Parathyroid adenoma (tissue), 2 donors: ENCODE results near the gene EIF3I.
"Not testable (repeated sequence)": the region's sequence is repeated elsewhere in the genome, so short reads cannot be mapped to it uniquely, and the experiment has no call there.

Source experiments
- H2AFZ ChIP-seq: fragments of 300-600 bp; sonication (generic); one replicate; pipeline ENCODE4 v1.7.0; 2017; ENCODE audit warnings: antibody characterized with exemption, mild to moderate bottlenecking
- H3K27ac ChIP-seq: fragments of 300-600 bp; sonication (generic); one replicate; pipeline ENCODE4 v1.7.0; 2017
- H3K27me3 ChIP-seq: fragments of 300-600 bp; sonication (generic); one replicate; pipeline ENCODE4 v1.7.0; 2017; ENCODE audit warnings: low read length; ENCODE audit not compliant: control insufficient read depth, insufficient read depth
- H3K36me3 ChIP-seq: fragments of 300-600 bp; sonication (generic); one replicate; pipeline ENCODE4 v1.7.0; 2017; ENCODE audit warnings: low read length; ENCODE audit not compliant: control insufficient read depth, insufficient read depth
- H3K4me1 ChIP-seq: fragments of 300-600 bp; sonication (generic); one replicate; pipeline ENCODE4 v1.7.0; 2017; ENCODE audit warnings: control low read depth
- H3K4me2 ChIP-seq: fragments of 300-600 bp; sonication (generic); one replicate; pipeline ENCODE4 v1.7.0; 2017; ENCODE audit warnings: low read length
- H3K4me3 ChIP-seq: fragments of 300-600 bp; sonication (generic); one replicate; pipeline ENCODE4 v1.7.0; 2017; ENCODE audit warnings: low read depth, low read length
- H3K79me2 ChIP-seq: fragments of 300-600 bp; sonication (generic); one replicate; pipeline ENCODE4 v1.7.0; 2017; ENCODE audit warnings: control low read depth
- H3K9ac ChIP-seq: fragments of 300-600 bp; sonication (generic); one replicate; pipeline ENCODE4 v1.7.0; 2017; ENCODE audit warnings: mild to moderate bottlenecking
- H3K9me3 ChIP-seq: fragments of 300-600 bp; sonication (generic); one replicate; pipeline ENCODE4 v1.7.0; 2017; ENCODE audit warnings: low read length; ENCODE audit not compliant: control insufficient read depth
- CTCF ChIP-seq: fragments of 300-600 bp; sonication (generic); IDR thresholded peaks from one replicate; pipeline ENCODE4 v1.7.0; 2017; ENCODE audit warnings: antibody characterized with exemption, mild to moderate bottlenecking
- donor health status: primary hyperparathyroidism.

EIF3I gene

DNA sequence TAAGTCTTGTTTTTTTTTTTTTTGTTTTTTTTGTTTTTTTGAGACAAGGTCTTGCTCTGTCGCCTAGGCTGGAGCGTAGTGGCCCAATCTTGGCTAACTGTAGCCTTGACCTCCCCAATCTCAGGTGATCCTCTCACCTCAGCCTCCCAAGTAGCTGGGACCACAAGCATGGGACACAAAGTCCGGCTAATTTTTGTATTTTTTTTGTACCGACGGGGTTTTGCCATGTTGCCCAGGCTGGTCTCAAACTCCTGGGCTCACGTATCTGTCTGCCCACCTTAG is 35.0 kb downstream of the EIF3I start:
- no peaks in the 10 kb centered on the region for H3K9me3 ChIP-seq
- H3K79me2 ChIP-seq: no peaks in the 10 kb centered on the region
- no peak overlapping the region for H3K9ac ChIP-seq
- no peak for TF ChIP-seq CTCF
- H2AFZ ChIP-seq: no peak overlapping the region
- H3K4me1 ChIP-seq: no peaks in the 10 kb centered on the region
- H3K27ac ChIP-seq: no peak overlapping the region
- no peak overlapping the region for H3K4me2 ChIP-seq
- H3K4me3 ChIP-seq: no peak overlapping the region
- no peaks in the 10 kb centered on the region for H3K36me3 ChIP-seq
- no peaks in the 10 kb centered on the region for H3K27me3 ChIP-seq

DNA sequence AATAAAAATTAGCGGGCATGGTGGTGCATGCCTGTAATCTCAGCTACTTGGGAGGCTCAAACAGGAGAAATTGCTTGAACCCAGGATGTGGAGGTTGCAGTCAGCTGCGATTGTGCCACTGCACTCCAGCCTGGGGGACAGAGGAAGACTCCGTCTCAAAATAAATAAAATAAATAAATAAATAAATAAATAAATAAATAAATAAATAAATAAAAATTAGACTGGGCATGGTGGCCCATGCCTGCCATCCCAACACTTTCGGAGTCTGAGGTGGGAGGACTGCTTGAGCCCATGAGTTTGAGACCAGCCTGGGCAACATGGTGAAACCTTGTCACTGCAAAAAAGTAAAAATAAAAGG is 41.0 kb downstream of the EIF3I start:
- H3K79me2 ChIP-seq, H3K4me1 ChIP-seq, H3K9me3 ChIP-seq, H3K27ac ChIP-seq, H3K36me3 ChIP-seq, H3K4me2 ChIP-seq, H2AFZ ChIP-seq, H3K9ac ChIP-seq, H3K27me3 ChIP-seq, H3K4me3 ChIP-seq: not testable (repeated sequence)

DNA sequence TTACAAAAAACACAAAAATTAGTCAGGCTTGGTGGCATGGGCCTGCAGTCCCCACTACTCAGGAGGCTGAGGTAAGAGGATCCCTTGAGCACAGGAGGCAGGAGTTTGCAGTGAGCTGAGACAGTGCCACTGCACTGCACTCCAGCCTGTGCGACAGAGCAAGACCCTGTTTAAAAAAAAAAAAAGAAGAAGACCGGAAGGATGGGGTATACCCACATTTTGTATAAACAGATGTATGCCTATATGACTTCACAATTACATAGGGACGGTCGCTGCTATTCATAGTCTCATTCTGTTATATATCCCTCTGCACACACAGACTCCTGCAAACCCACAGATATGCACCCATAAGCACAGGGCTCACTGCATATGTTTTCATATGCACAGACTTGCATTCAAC is 41.5 kb downstream of the EIF3I start:
- no peak overlapping the region for H2AFZ ChIP-seq
- no peaks in the 10 kb centered on the region for H3K36me3 ChIP-seq
- no peaks in the 10 kb centered on the region for H3K27me3 ChIP-seq
- H3K9ac ChIP-seq: no peak overlapping the region
- H3K4me2 ChIP-seq: no peak overlapping the region
- H3K4me1 ChIP-seq: no peaks in the 10 kb centered on the region
- no peak overlapping the region for H3K4me3 ChIP-seq
- H3K27ac ChIP-seq: no peak overlapping the region
- H3K79me2 ChIP-seq: no peaks in the 10 kb centered on the region
- no peaks in the 10 kb centered on the region for H3K9me3 ChIP-seq
- no peak for TF ChIP-seq CTCF

- H3K79me2 ChIP-seq: no peaks in the 10 kb centered on the region
- H3K4me1 ChIP-seq: no peaks in the 10 kb centered on the region
- H3K4me3 ChIP-seq: no peak overlapping the region
- no peaks in the 10 kb centered on the region for H3K27me3 ChIP-seq
- H3K9ac ChIP-seq: no peak overlapping the region
- H3K27ac ChIP-seq: no peak overlapping the region
- H3K36me3 ChIP-seq: no peaks in the 10 kb centered on the region
- no peaks in the 10 kb centered on the region for H3K9me3 ChIP-seq
- H3K4me2 ChIP-seq: no peak overlapping the region
- no peak for TF ChIP-seq CTCF
- no peak overlapping the region for H2AFZ ChIP-seq
Observed at GRCh38 chr1:32265846-32266245, 43.6 kb downstream of the EIF3I start.

GRCh38 chr1:32266921-32267591 is 44.8 kb downstream of the EIF3I start:
- H3K79me2 ChIP-seq: no peaks in the 10 kb centered on the region
- H3K36me3 ChIP-seq: no peaks in the 10 kb centered on the region
- no peak overlapping the region for H3K4me3 ChIP-seq
- H3K4me1 ChIP-seq: no peaks in the 10 kb centered on the region
- H3K27me3 ChIP-seq: no peaks in the 10 kb centered on the region
- H3K27ac ChIP-seq: no peak overlapping the region
- no peak overlapping the region for H3K9ac ChIP-seq
- TF ChIP-seq CTCF: no peak
- H3K9me3 ChIP-seq: no peaks in the 10 kb centered on the region
- H3K4me2 ChIP-seq: no peak overlapping the region
- H2AFZ ChIP-seq: no peak overlapping the region
